GM19035 (cell line): ENCODE results near the gene DDX42.

Experiments
- ATAC-seq: cut with Tn5 transposase; IDR thresholded peaks from one replicate; pipeline ENCODE4 v1.9.1; 2021; ENCODE audit not compliant: unreplicated experiment

DDX42 gene

DNA sequence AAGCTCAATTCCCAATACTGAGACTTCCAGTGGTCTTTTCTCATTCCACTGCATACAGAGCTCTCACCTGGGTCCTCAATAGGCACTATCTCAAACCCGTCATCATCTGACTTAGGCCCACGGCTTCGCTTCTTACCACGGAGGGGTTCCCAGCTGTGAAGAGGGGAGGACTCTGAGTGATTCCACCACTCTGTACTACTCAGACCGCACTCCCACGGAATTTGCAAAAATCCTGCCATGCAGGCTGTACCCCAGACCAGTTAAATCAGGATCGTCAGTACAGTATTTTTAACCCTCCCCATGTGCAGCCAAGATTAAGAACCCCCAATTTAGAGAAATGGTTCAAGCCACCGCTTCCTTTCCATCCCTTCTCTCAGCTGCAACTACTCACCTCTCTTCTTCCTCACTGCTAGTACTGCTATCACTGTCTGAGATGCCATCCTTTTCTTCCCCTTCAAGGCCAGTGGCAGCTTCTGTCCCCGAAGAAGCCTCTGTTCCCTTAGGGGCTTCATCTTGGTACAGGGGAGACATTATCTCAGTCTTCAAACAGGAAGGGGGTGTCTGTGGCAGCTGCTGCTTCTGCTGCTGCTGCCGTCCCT, 47.1 kb downstream of the DDX42 start:
- ATAC-seq: no peak

DNA sequence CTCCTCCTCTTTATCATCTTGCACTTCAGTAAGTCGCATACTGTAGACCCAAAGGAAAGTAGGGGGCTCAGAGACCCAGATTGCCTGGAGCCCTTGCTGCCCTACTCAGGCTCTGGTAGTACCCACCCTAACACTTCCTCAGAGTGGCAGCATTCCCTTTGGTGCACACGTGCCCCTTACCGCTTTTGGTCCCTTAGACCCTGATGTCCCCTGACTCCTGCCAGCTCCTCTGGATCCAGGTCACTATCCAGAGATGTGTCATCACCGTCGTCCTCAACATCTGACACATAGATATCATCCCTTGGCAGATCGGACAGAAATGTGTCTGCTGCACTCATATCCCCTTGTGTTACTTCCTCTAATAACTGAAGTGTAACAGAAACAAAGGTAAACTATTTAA, 47.8 kb downstream of the DDX42 start:
- no peak for ATAC-seq

- ATAC-seq: no peak
Measured at GRCh38 chr17:63822537-63822936, 48.6 kb downstream of the DDX42 start.

GRCh38 chr17:63823659-63824331, 49.8 kb downstream of the DDX42 start:
- ATAC-seq: no peak

DNA sequence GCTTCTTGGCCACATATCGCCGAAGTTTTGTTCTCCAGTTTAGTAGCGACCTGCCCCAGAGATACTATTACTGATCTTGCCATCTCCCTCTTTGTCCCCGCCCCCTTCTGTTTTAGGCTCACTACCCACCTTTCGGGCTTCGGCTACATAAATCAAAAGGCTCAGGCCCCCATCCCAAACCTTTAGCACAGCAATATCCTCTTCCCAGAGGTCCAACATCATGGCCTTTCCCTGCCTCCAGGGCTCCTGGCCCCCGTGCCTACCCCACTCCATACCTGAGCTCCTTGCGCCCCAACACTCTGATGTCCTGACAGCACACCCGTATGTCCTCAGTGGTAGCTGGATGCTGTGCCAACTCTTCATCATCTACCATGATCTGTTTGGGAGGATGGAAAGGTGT, 50.4 kb downstream of the DDX42 start:
- ATAC-seq: no peak

DNA sequence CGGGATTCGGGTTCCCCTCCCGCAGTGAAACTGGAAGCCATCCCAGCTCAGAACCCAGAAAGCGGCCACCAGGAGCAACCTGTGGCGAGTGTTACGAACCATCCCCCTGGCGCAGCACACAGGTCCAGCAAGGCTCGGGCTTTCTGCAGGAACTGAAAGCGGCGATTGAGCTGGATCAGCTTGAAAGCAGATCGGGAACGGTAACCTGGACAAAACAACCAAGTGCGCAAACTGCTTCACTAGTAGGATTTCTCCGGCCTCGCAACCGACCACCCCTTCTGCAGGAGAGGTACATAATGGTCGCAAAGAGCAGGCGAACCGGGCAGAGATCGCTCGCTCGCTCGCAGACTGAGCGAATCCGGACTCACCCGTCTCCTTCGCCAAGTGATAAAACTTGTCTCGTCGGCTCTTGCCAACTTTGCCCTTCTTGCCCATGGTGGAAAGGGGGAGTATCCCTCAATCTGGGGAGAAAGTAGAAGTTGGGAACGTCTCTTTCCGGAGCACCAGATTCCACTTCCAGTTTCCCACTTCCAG, 52.6 kb downstream of the DDX42 start:
- ATAC-seq: no peak

DNA sequence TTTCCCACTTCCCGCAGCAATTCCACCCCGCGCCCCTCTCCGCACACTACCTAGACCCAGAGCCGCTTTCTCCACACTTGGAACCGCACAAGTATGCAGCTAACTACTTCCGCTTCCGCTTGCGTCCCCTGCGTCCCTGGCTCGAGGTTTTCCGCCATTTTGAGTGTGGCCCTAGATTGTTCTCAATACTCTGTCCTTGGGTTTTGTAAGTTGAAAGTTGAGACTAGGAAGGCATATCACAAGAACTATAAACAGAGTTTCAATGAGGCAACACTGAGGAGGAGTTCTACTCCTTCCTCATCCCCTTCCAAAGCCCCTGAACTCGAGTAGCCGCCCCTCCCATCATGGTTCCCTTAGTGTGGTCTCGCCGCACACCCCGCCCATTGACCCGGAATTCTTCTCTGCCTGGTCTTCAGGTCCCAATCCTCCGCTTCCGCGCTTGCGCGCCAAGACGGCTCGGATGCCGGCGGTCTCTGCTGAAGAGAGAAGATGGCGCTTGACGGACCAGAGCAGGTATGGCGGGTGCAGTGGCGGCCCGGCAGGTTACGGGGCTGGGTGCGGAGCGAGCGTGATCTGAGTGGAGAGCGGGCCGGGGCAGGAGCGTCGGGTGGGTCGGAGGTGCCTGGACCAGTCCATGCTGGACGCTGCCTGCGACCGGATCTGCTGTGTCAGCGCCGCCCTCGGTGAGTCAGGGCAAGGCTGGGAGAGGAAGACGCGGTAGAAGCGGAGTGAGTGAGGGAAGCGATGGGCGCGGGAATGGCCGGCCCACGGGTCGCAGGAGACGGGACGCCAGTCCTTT, 53.2 kb downstream of the DDX42 start, which contains the start of the genes FTSJ3 and PSMC5:
TSS of gene FTSJ3 (minus strand) at position 662 of the 799 bp plus-strand sequence. CDS start 761 bp downstream, outside the sequence.
TSS of gene PSMC5 (plus strand) at position 430 of the 799 bp plus-strand sequence. CDS start at position 490, 60 bp downstream.
- ATAC-seq: peak; percentile 87

- no peak for ATAC-seq
Measured at GRCh38 chr17:63827801-63828221, 53.8 kb downstream of the DDX42 start.

DNA sequence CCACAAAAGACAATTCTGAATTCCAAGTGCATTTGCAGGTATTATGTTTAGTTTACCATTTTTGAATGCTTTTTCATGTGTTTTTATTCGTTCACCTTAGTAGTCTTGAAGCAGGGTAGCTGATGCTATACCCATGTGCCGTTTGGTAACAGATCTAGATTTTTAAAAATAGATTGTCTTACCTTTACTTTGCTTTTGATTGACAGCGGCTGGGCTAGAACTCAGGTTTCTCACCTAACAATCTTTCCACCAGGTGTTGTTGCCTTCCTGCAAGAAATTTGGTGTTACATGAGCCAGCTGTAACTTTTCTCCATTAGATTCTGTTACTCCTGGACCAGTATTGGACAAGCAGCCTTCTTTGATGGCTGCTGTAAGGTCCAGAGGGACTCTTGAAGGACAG, 55.0 kb downstream of the DDX42 start:
- no peak for ATAC-seq

GRCh38 chr17:63830278-63830677, 56.3 kb downstream of the DDX42 start:
- no peak for ATAC-seq

- no peak for ATAC-seq
Measured at GRCh38 chr17:63830904-63831491, 57.0 kb downstream of the DDX42 start.

DNA sequence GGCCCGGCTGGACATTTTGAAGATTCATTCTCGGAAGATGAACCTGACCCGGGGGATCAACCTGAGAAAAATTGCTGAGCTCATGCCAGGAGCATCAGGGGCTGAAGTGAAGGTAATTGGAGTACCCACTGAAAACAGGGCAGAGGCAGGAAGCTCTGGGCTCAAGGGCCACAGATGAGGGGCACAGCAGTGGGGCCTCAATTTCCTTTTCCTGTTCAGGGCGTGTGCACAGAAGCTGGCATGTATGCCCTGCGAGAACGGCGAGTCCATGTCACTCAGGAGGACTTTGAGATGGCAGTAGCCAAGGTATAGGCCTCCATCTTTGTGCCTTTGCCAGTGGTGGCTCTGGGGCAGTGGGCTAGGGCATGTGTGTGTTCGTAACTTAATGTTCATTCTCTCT, 57.5 kb downstream of the DDX42 start:
- ATAC-seq: no peak

DNA sequence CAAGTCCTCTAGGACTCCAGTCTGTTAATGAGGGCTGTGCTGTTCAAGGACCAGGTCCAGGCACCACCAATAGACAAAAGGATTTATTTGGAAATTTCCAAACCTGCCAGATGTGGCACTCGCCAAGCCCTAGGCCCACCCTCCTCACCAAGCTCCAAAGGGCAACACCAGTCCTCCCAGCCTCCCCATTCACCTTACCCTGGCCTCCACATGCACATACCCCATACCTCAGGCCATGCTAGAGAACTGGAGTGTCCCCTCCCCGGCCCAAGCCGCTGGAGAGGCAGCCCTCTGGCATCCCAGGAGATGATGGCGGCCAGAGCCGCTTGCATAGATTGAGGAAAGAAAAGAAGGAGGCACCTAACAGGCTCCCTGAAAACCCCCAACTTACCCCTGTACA, 58.0 kb downstream of the DDX42 start:
- ATAC-seq: no peak

GRCh38 chr17:63832455-63832854, 58.5 kb downstream of the DDX42 start:
- ATAC-seq: no peak

DNA sequence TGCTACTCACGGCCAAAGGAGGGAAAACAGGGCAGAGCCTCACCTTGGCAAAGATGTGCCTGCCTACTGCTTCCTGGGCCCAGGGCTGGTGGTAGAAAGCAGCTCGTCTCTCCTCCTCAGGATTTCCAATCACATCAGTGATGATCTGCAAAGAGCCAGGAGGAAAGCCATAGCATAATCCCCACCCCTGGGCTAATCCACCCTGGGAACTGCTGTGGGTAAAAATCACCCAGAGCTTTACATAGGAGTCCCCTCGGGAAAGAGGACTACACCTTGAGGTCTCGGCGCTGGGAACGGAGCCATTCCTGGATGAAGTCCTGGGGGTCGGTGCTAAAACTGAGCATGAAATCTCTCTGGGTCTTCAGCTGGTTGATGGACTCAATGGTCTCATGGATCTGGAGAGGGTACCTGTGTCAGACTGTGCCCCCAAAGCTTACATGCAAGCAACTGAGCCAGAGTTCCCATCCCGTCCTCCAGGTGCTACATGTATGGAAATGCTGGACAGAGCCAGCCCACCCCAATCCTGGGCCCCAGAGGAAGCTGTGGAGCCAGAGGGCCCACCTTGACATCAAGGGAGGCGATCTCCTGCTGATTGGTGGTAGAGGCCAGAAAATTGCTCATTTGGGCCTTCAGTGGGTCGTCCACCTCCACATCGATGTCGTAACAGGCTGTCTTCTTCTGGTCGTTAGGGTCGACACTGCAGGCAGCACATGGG, 59.2 kb downstream of the DDX42 start:
- ATAC-seq: no peak

DNA sequence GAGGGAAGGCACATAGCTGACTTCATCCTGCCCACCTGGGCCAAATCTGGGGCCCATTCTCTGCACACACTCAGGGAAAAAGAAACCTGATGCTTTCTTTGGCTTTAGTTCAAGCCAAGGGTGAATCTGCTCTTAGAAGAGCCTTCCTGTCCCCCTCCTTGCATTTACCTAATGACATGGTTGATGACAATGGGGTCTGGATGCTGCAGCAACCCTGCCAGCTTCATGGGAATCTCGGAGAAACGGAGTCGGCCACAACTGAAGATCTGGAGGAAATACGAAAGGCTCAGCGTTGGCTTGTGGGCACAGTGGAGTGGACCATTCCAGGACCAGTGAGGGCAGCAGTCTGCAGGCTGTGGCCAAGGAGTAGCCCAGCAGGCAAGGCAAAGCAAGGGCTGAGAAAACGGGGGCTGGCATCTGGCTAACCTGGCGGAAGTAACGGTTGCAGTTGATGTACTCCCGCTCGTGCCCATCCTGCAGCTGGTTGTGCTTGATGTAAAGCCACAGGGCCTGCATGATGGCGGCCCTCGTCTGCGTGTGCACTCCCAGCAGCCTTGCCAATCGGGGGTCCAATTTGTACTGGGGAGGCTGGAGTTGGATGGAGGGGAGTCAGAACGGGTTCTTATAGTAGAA, 59.9 kb downstream of the DDX42 start:
- ATAC-seq: no peak

GRCh38 chr17:63834431-63835166, 60.6 kb downstream of the DDX42 start:
- ATAC-seq: peak; percentile 52

- no peak for ATAC-seq
Measured at GRCh38 chr17:63835167-63835720, 61.3 kb downstream of the DDX42 start.

DNA sequence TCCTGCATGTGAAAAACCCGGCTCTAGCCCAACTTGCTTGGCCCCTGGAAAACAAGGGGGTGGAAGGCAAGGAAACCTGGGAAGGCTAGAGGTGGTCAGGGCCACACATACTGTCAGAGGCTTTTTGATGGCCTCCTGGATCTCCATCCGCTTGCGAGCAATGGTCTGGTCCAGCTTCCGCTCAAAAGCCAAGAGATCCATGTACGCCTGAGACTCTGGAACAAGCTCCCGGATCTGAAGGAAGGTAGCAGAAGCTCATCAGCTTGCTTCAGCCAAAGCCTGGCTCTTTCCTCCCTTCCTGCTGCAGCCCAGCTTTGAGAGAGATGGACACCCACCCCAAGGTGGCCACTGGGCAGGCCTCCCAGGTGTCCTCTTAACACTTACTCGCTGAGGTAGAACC, 62.8 kb downstream of the DDX42 start:
- no peak for ATAC-seq
